Right lobe of liver (tissue), 4 donors: ENCODE measurements around the gene WDFY1.

Source experiments
- CTCF ChIP-seq, 4 donors: fragments of 200-600 bp in 3 of 4; fragments of 450-650 bp in 1 of 4; IDR thresholded peaks; one replicate each; pipeline versions ENCODE4 v1.5.1 to v1.8.0; 2016 to 2022; ENCODE audit warnings: antibody characterized with exemption in 4 of 4, mild to moderate bottlenecking in 2 of 4
- POLR2A ChIP-seq: fragments of 450-650 bp; IDR thresholded peaks from one replicate; pipeline ENCODE4 v1.6.1; 2017; ENCODE audit warnings: antibody characterized with exemption, mild to moderate bottlenecking
- donor health status: DM: no; HTN: no; CAD: no.
- donor health status: DM: no; HTN: no; CAD: no.
- donor health status: DM: no; HTN: yes; CAD: no.

DNA sequence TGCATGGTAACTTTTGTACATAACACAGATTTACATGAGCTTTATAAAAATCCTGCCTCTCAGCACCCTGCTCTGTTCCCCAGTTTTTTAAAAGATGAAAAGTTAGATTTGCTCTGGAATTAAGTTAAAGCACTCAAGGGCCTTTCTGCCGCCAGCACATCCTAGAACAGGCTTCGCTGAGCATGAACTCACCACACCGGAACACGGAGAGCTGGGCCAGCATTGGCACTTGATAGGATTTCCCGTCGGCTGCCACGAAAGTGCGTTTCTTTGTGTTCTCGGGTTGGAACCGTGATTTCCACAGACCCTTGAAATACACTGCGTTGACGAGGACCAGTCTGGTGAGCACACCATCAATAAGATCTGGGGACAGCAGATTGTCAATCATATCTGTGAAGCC, 46.5 kb upstream of the WDFY1 start:
- no peak for TF ChIP-seq CTCF (IDR thresholded peaks at IDR 0.05)
- TF ChIP-seq POLR2A, result no peak
